Fibroblast of lung (primary cell): ENCODE measurements around the gene UNG.

Experiments used
- EZH2 ChIP-seq: IDR thresholded peaks from 2 replicates; pipeline ENCODE4 v1.5.1; 2012; ENCODE audit warnings: low read length, control low read depth, mild to moderate bottlenecking; ENCODE audit errors: missing control alignments
- TF ChIP-seq, protein P1 (sequence below), 2 donors: IDR thresholded peaks in 1 of 2; conservative IDR thresholded peaks in 1 of 2; 1 replicate in 1 of 2; 2 replicates in 1 of 2; pipeline ENCODE4 v1.5.1; 2011 to 2012; ENCODE audit warnings: low read length in 2 of 2, control low read depth in 1 of 2, inconsistent platforms in 1 of 2, low read depth in 1 of 2, mild to moderate bottlenecking in 1 of 2

DNA sequence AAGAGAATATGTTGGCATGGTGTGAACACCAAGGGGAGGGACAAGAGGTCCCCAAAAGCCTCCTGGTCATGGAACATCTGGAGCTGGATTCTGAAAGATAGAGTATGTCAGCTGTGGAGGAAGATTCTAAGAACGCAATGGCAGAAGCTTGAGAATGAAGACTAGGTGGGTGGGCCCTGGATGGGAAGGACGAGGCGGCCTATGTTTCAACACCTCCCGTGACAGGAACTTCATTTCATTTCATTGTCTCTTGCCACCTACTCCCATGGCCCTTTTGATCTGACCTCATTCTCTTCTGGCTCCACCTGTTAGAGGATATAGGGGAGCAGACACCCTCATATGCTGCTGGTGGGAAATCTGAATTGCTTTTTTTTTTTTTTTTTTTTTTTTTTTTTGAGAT, 3.3 kb downstream of the UNG start:
- TF ChIP-seq, protein P1, sequence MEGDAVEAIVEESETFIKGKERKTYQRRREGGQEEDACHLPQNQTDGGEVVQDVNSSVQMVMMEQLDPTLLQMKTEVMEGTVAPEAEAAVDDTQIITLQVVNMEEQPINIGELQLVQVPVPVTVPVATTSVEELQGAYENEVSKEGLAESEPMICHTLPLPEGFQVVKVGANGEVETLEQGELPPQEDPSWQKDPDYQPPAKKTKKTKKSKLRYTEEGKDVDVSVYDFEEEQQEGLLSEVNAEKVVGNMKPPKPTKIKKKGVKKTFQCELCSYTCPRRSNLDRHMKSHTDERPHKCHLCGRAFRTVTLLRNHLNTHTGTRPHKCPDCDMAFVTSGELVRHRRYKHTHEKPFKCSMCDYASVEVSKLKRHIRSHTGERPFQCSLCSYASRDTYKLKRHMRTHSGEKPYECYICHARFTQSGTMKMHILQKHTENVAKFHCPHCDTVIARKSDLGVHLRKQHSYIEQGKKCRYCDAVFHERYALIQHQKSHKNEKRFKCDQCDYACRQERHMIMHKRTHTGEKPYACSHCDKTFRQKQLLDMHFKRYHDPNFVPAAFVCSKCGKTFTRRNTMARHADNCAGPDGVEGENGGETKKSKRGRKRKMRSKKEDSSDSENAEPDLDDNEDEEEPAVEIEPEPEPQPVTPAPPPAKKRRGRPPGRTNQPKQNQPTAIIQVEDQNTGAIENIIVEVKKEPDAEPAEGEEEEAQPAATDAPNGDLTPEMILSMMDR (conservative IDR thresholded peaks at IDR 0.05 in 1 of 2, IDR thresholded peaks at IDR 0.05 in 1 of 2; ENCODE audit: low read depth in 1 of 2, low read length in 2 of 2), result no peak
- TF ChIP-seq EZH2, result no peak
